Peyer's patch (tissue), 4 donors: ENCODE data around the gene STK32C. TPM values are rescaled to one million over a fixed set of nuclear protein-coding genes. Genes with fewer than 3 reads are reported as not detected.

Source experiments
- DNase-seq, 3 donors: peaks; one replicate each; pipeline ENCODE4 v3.0.0-alpha.2; 2017 to 2019
- H3K27ac ChIP-seq, 4 donors: fragments of 200-600 bp; sonication (generic); one replicate each; pipeline ENCODE4 v1.5.1; 2016 to 2019
- H3K27me3 ChIP-seq, 2 donors: fragments of 200-600 bp; sonication (generic); one replicate each; pipeline ENCODE4 v1.5.1; 2019
- H3K36me3 ChIP-seq, 3 donors: fragments of 200-600 bp; sonication (generic); one replicate each; pipeline ENCODE4 v1.5.1; 2016 to 2019
- H3K4me1 ChIP-seq, 4 donors: fragments of 200-600 bp; sonication (generic); one replicate each; pipeline ENCODE4 v1.5.1; 2016 to 2019
- H3K4me3 ChIP-seq, 4 donors: fragments of 200-600 bp; sonication (generic); 1 replicate in 3 of 4; 2 replicates in 1 of 4; pipeline ENCODE4 v1.5.1; 2016 to 2019; ENCODE audit warnings: mild to moderate bottlenecking in 1 of 4
- H3K9me3 ChIP-seq, 4 donors: fragments of 200-600 bp; sonication (generic); one replicate each; pipeline ENCODE4 v1.5.1; 2016 to 2019; ENCODE audit warnings: mild to moderate bottlenecking in 1 of 4
- CTCF ChIP-seq, 6 experiments: fragments of 450-650 bp in 4 of 6; fragments of 200-600 bp in 2 of 6; sonication (generic) in 1 of 6; IDR thresholded peaks; one replicate each; pipeline ENCODE4 v1.5.1; 2017 to 2019; ENCODE audit warnings: antibody characterized with exemption in 6 of 6, mild to moderate bottlenecking in 3 of 6, moderate library complexity in 1 of 6
- POLR2A ChIP-seq, 2 donors: fragments of 450-650 bp; IDR thresholded peaks; one replicate each; pipeline ENCODE4 v1.5.1; 2017; ENCODE audit warnings: antibody characterized with exemption in 2 of 2, mild to moderate bottlenecking in 2 of 2, moderate library complexity in 2 of 2
- total RNA-seq, 4 donors: library from RNA; depleted of rRNA; stranded (reverse); fragments of >200 nt; gene quantifications; one replicate each; pipeline ENCODE4 v1.1.0, GENCODE V29; 2016

STK32C gene
- total RNA-seq, 4 donors from 2014 or later, result 0.35 to 23.9 (median 4.4) TPM

DNA sequence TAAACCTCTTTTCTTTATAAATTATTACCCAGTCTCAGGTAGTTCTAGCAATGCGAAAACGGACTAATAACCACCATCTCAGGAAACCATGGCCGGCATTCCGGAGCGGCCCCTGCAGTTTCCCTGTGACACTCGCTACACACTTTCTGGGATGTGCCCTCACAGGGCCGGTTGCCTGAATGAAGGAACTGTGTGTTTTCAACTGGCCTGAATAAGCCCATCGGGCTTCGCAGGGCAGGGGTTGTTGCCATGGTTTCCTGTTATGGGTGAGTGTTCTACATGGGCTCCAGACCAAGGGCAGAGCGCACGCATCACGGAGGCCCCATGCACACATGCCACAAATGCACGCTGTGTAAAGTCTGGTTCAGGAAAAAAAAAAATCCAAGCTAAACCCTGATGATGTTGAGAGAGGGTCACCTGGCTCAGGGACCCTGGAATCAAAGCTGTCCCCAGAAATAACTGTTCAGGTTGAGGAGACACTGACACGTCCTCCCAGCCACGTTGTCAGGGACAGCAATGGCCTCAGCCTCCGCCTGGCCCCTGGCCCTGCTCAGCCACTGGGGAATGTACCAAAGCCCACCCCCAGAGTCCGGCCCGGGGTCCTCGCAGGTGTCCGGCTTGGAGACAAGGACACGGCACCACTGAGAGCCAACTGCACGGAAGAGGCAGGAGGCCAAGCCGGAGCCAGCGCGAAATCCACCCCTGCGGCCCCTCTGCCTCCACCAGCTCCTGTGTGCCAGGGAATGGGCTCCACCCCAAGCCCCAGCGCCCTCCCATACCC is 47.9 kb downstream of the STK32C start:
- no peaks in the 10 kb centered on the region for H3K9me3 ChIP-seq
- no peaks in the 10 kb centered on the region for H3K36me3 ChIP-seq
- H3K27ac ChIP-seq, result no peak overlapping the region
- H3K4me1 ChIP-seq, result no peaks in the 10 kb centered on the region
- TF ChIP-seq POLR2A (IDR thresholded peaks at IDR 0.05), result no peak
- no peak for TF ChIP-seq CTCF (IDR thresholded peaks at IDR 0.05)
- no peak overlapping the region for H3K4me3 ChIP-seq
- DNase-seq, result no peak
- H3K27me3 ChIP-seq, result no peaks in the 10 kb centered on the region

DNA sequence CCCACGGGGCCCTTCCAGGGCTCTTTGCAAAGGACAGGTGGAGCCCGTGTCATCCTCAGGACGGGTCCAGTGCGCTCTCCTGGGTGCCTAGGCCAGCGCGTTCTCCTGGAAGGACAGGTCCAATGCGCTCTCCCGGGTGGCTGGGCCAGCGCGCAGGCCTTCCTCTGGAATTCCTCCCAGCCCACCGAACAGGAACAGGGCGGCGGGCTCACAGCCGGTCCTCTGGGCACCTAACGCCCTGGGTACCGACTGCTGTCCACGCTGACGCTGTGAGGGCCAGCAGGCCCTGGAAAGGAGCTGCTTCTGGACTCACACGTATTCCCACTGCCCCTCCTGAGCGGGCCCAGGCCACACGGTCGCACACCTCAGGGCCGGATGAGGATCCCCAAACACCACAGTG is 49.3 kb downstream of the STK32C start:
- no peak for DNase-seq
- no peaks in the 10 kb centered on the region for H3K4me1 ChIP-seq
- H3K27ac ChIP-seq, result no peak overlapping the region
- no peaks in the 10 kb centered on the region for H3K36me3 ChIP-seq
- TF ChIP-seq POLR2A (IDR thresholded peaks at IDR 0.05), result no peak
- no peak for TF ChIP-seq CTCF (IDR thresholded peaks at IDR 0.05)
- H3K4me3 ChIP-seq, result no peak overlapping the region
- no peaks in the 10 kb centered on the region for H3K27me3 ChIP-seq
- H3K9me3 ChIP-seq, result no peaks in the 10 kb centered on the region

DNA sequence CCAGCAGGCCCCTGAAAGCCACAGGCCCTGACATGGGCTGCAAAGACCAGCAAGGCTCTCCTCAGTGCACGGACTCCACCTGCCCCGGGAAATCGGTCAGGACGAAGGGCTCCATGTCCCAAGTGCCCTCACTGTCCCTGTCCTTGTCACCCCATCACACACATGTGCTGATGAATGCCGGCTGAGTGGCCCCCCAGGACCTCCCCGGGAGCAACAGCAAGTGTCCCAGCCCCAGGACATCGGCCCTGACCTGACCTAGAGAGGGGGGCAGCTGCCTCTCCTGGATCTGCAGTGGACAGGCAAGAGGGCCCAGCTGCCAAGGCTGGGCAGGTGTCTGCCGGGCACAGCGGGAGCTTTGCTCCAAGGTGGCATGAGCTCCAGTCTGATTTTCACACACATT is 49.8 kb downstream of the STK32C start:
- Histone ChIP-seq H3K9me3 (no peaks in the 10 kb centered on the region), H3K27me3 (no peaks in the 10 kb centered on the region), H3K27ac (no peak overlapping the region), H3K4me1 (no peaks in the 10 kb centered on the region), H3K4me3 (no peak overlapping the region), H3K36me3 (no peaks in the 10 kb centered on the region)
- TF ChIP-seq CTCF (IDR thresholded peaks at IDR 0.05) (no peak), POLR2A (IDR thresholded peaks at IDR 0.05) (no peak)
- DNase-seq, result no peak

GRCh38 chr10:132257271-132257670 is 50.5 kb downstream of the STK32C start:
- no peaks in the 10 kb centered on the region for H3K4me1 ChIP-seq
- H3K36me3 ChIP-seq, result no peaks in the 10 kb centered on the region
- H3K4me3 ChIP-seq, result no peak overlapping the region
- TF ChIP-seq CTCF (IDR thresholded peaks at IDR 0.05) (no peak), POLR2A (IDR thresholded peaks at IDR 0.05) (no peak)
- H3K9me3 ChIP-seq, result no peaks in the 10 kb centered on the region
- H3K27me3 ChIP-seq, result no peaks in the 10 kb centered on the region
- no peak for DNase-seq
- H3K27ac ChIP-seq, result no peak overlapping the region

- Histone ChIP-seq H3K9me3 (no peaks in the 10 kb centered on the region), H3K4me1 (no peaks in the 10 kb centered on the region), H3K27ac (no peak overlapping the region), H3K36me3 (no peaks in the 10 kb centered on the region), H3K27me3 (no peaks in the 10 kb centered on the region), H3K4me3 (no peak overlapping the region)
- TF ChIP-seq POLR2A (IDR thresholded peaks at IDR 0.05) (no peak), CTCF (IDR thresholded peaks at IDR 0.05) (no peak)
- no peak for DNase-seq
Observed at GRCh38 chr10:132256866-132257265, 50.9 kb downstream of the STK32C start.
